GM12878 (cell line): ENCODE results near the gene CHSY3. TPM values are rescaled to one million over a fixed set of nuclear protein-coding genes. Genes with fewer than 3 reads are reported as not detected.

ENCODE experiments used
- FOXM1 ChIP-seq: IDR thresholded peaks from 2 replicates; pipeline ENCODE4 v1.6.1; 2012; ENCODE audit warnings: low read depth, mild to moderate bottlenecking, inconsistent platforms, low read length, moderate library complexity
- PAX8 ChIP-seq: fragments of 450-650 bp; IDR thresholded peaks from 2 replicates; pipeline ENCODE4 v1.6.1; 2017; ENCODE audit warnings: mild to moderate bottlenecking, moderate library complexity
- RCOR1 ChIP-seq: conservative IDR thresholded peaks from 2 replicates; pipeline ENCODE4 v1.6.1; 2012; ENCODE audit warnings: low read depth, low read length, improper control_type of control experiment
- REST ChIP-seq: IDR thresholded peaks from 2 replicates; pipeline ENCODE4 v1.6.1; 2012; ENCODE audit warnings: mild to moderate bottlenecking, low read depth, low read length
- SREBF1 ChIP-seq: IDR thresholded peaks from 2 replicates; pipeline ENCODE4 v1.6.1; 2012; ENCODE audit warnings: mild to moderate bottlenecking, low read length
- ZBTB40 ChIP-seq: fragments of 450-650 bp; IDR thresholded peaks from 2 replicates; pipeline ENCODE4 v1.6.1; 2016; ENCODE audit warnings: mild to moderate bottlenecking, moderate library complexity, borderline replicate concordance
- ZNF24 ChIP-seq: fragments of 450-650 bp; IDR thresholded peaks from 2 replicates; pipeline ENCODE4 v1.6.1; 2017; ENCODE audit warnings: antibody characterized with exemption, mild to moderate bottlenecking
- polyA plus RNA-seq, 11 experiments: library from polyadenylated mRNA; depleted of rRNA in 4 of 11; unstranded in 6 of 11; stranded (reverse) in 5 of 11; fragments of >200 nt; fragmentation: Nextera tagmentation in 4 of 11; fragmentation: Illumina TruSeq in 1 of 11; extraction: Ambion mirVana in 4 of 11; extraction: Trizol in 1 of 11; gene quantifications; 1 replicate in 1 of 11; 2 replicates in 10 of 11; pipeline versions ENCODE4 v1.2.1 to v1.2.3, GENCODE V29; 2011 to 2016; ENCODE audit warnings: inconsistent platforms in 2 of 11, missing spikeins in 2 of 11, low read depth in 1 of 11
- total RNA-seq, 4 experiments: library from RNA; depleted of rRNA in 3 of 4; stranded (reverse); fragments of >200 nt in 3 of 4; fragmentation: Illumina TruSeq in 1 of 4; extraction: Trizol in 1 of 4; gene quantifications; 2 replicates each; pipeline versions ENCODE4 v1.2.1 to v1.2.3, GENCODE V29; 2013 to 2021

Gene CHSY3
- total and polyA plus RNA-seq, 10 of the 15 experiments (the other 5 are each of a cell fraction or from before 2014, with no cell fraction given), result not detected

- TF ChIP-seq ZNF24, result no peak
- TF ChIP-seq SREBF1, result no peak
- no peak for TF ChIP-seq FOXM1
- no peak for TF ChIP-seq RCOR1
- no peak for TF ChIP-seq PAX8
- TF ChIP-seq ZBTB40, result no peak
- TF ChIP-seq REST, result no peak
- TF ChIP-seq, all 136 proteins: peak for 0
These were observed 87.5 kb downstream of the CHSY3 start (continued) for GRCh38 chr5:129991780-129992179.
